ENCODE data around the gene ACOX3. TPM values are rescaled to one million over a fixed set of nuclear protein-coding genes. Genes with fewer than 3 reads are reported as not detected.

ACOX3 gene
- total and polyA plus RNA-seq, 2 of the 8 experiments (the other 6 are each of a cell fraction or from before 2014, with no cell fraction given): 2.5 to 9.9 TPM

- no peak overlapping the region for H3K14ac ChIP-seq (ENCODE audit: insufficient read length)
- H4K5ac ChIP-seq (ENCODE audit: insufficient read length, low read depth, low read length): no peak overlapping the region
- no peak overlapping the region for H3K27ac ChIP-seq (ENCODE audit: low read depth, low read length)
- no peaks in the 10 kb centered on the region for H3K79me2 ChIP-seq (ENCODE audit: control insufficient read depth in 1 of 2, insufficient read depth in 2 of 2, low read length in 2 of 2)
- no peak overlapping the region for H2BK5ac ChIP-seq (ENCODE audit: low read depth, low read length)
- DNase-seq (ENCODE audit: low read depth in 1 of 2, low spot score in 2 of 2) (no peak), FAIRE-seq (no peak)
- H2AFZ ChIP-seq (ENCODE audit: low read length): no peak overlapping the region
- POLR2A ChIA-PET (ENCODE audit: partially characterized antibody): no interaction called here
- H2BK20ac ChIP-seq (ENCODE audit: low read length): no peak overlapping the region
- H3K18ac ChIP-seq (ENCODE audit: extremely low read depth, low read length): no peak overlapping the region
- H2AK5ac ChIP-seq (ENCODE audit: low read depth, low read length): no peak overlapping the region
- H3K9me3 ChIP-seq (ENCODE audit: insufficient read depth in 2 of 2, low read depth in 1 of 2, low read length in 1 of 2): peaks cover 10 to 12% of the 10 kb centered on the region in 2 experiments
- no peaks in the 10 kb centered on the region for H4K20me1 ChIP-seq (replicated peaks in 1 of 2; ENCODE audit: control insufficient read depth in 1 of 2, insufficient read depth in 2 of 2, low read length in 2 of 2)
- WGBS, 2 experiments (ENCODE audit: extremely low coverage in 1 of 2, insufficient coverage in 1 of 2, insufficient read length in 1 of 2, insufficient replicate concordance in 2 of 2, low coverage in 1 of 2, low lambda C conversion rate in 2 of 2, missing lambda C conversion rate in 1 of 2): 84% methylated on average over 11 of the region's 11 CpGs; no CpG with 5 or more reads in 1 of the 2 experiments
- CTCF ChIA-PET (ENCODE audit: partially characterized antibody): interaction anchor here (1.2 to 2.9 kb wide), 3 partner anchors 23 to 124 kb away, joined by 3 to 15 read pairs (median 7); no protein-coding TSS in a partner anchor
- H3K4ac ChIP-seq (replicated peaks; ENCODE audit: insufficient read length, low read depth, low read length): no peak overlapping the region
- H2BK15ac ChIP-seq (ENCODE audit: low read length): no peak overlapping the region
- H2BK12ac ChIP-seq (ENCODE audit: low read depth, low read length): no peak overlapping the region
- TF ChIP-seq EGR1 (IDR thresholded peaks at IDR 0.05; ENCODE audit: borderline replicate concordance, low read depth, low read length): no peak
- no peak overlapping the region for H3K4me2 ChIP-seq (ENCODE audit: insufficient read depth in 1 of 2, low read depth in 2 of 2, low read length in 2 of 2)
- H3K27me3 ChIP-seq (replicated peaks in 1 of 4; ENCODE audit: control insufficient read depth in 3 of 4, extremely low read depth in 1 of 4, insufficient read depth in 3 of 4, low read length in 3 of 4): no peaks in the 10 kb centered on the region; a peak in 1 of 7 replicates
- no peak overlapping the region for H4K91ac ChIP-seq (replicated peaks; ENCODE audit: insufficient read length, low read length)
- H3K4me1 ChIP-seq (replicated peaks in 1 of 4; ENCODE audit: control insufficient read depth in 3 of 4, insufficient read depth in 4 of 4, low read length in 3 of 4): no peaks in the 10 kb centered on the region; a peak in 1 of 7 replicates
- no peak overlapping the region for H4K8ac ChIP-seq (ENCODE audit: extremely low read depth, insufficient read depth, low read length)
- H3K23me2 ChIP-seq (ENCODE audit: low read depth, low read length): no peaks in the 10 kb centered on the region
- H3K36me3 ChIP-seq (ENCODE audit: control insufficient read depth in 2 of 4, insufficient read depth in 4 of 4, low read length in 3 of 4): peaks cover 0 to 3% (median 0%) of the 10 kb centered on the region in 4 experiments; a peak in 2 of 8 replicates
- H3K79me1 ChIP-seq (ENCODE audit: low read depth, low read length): no peaks in the 10 kb centered on the region
- H2BK120ac ChIP-seq (replicated peaks; ENCODE audit: low read depth, low read length): no peak overlapping the region
- H3K4me3 ChIP-seq (ENCODE audit: extremely low read depth in 1 of 4, insufficient read depth in 2 of 4, low read depth in 3 of 4, low read length in 4 of 4): no peak overlapping the region
- no peak overlapping the region; a peak in 1 of 7 replicates for H3K9ac ChIP-seq (replicated peaks in 1 of 4; ENCODE audit: extremely low read depth in 1 of 4, low read depth in 3 of 4, low read length in 3 of 4)
- no peak overlapping the region for H3K56ac ChIP-seq (replicated peaks; ENCODE audit: insufficient read length, low read depth, low read length)
- no peak overlapping the region for H3K23ac ChIP-seq (ENCODE audit: insufficient read length)
These were observed 74.6 kb downstream of the ACOX3 start for GRCh38 chr4:8365951-8366350.
